HepG2 (cell line): ENCODE measurements around the gene USP24. TPM values are rescaled to one million over a fixed set of nuclear protein-coding genes. Genes with fewer than 3 reads are reported as not detected.

Experiments used
- ATAC-seq: fragments of 200-7000 bp; cut with Tn5 transposase; 3 replicates; pipeline ENCODE4 v1.9.1; 2020; ENCODE audit warnings: mild to moderate bottlenecking, moderate library complexity
- BruUV-seq: library from RNA; stranded (reverse); fragments of 400-500 nt; replicated peaks from 2 replicates; lab custom pipeline; 2021; lab: Mats Ljungman, UMichigan
- CTCF ChIA-PET: fragments of 300-600 bp; formaldehyde crosslinking; extraction: SDS; loops from one replicate; lab custom pipeline; 2021; ENCODE audit warnings: low total read pairs, inconsistent platforms, low intra/inter-chr PET ratio; lab: Yijun Ruan, JAX
- POLR2A ChIA-PET: fragments of 350-600 bp; sonication (Branson Sonifier 250); formaldehyde crosslinking; loops from one replicate; lab custom pipeline; 2020; ENCODE audit warnings: antibody characterized with exemption, inconsistent platforms; lab: Yijun Ruan, JAX
- DNase-seq: peaks from one replicate; pipeline ENCODE4 v3.0.0-alpha.2; 2015; ENCODE audit warnings: low spot score
- FAIRE-seq: peaks from 3 replicates; lab custom pipeline; 2011; peaks lifted over from hg19 to GRCh38; lab: Jason Lieb, UNC
- H2AFZ ChIP-seq: one replicate; pipeline ENCODE4 v1.6.1; 2011; ENCODE audit warnings: low read length, inconsistent platforms
- H3K27ac ChIP-seq: fragments of 300-600 bp; 3 replicates; pipeline ENCODE4 v1.8.0; 2011; ENCODE audit warnings: mixed run types, mild to moderate bottlenecking, mixed read lengths, low read length, inconsistent platforms; ENCODE audit not compliant: insufficient read depth; ENCODE audit errors: extremely low read length
- H3K27me3 ChIP-seq, 2 experiments: fragments of 200-600 bp in 1 of 2; 2 replicates in 1 of 2; 3 replicates in 1 of 2; pipeline versions ENCODE4 v1.6.0 to v1.8.0; 2011; ENCODE audit warnings: low read length in 2 of 2, mild to moderate bottlenecking in 2 of 2, moderate library complexity in 2 of 2, inconsistent platforms in 1 of 2; ENCODE audit not compliant: insufficient read depth in 2 of 2, control insufficient read depth in 1 of 2
- H3K36me3 ChIP-seq, 2 experiments: fragments of 200-600 bp in 1 of 2; replicated peaks in 1 of 2; 2 replicates in 1 of 2; 3 replicates in 1 of 2; pipeline versions ENCODE4 v1.5.1 to v1.8.0; 2011; ENCODE audit warnings: low read length in 2 of 2, inconsistent platforms in 1 of 2; ENCODE audit not compliant: insufficient read depth in 2 of 2, control insufficient read depth in 1 of 2
- H3K4me1 ChIP-seq: 2 replicates; pipeline ENCODE4 v1.5.1; 2012; ENCODE audit warnings: low read length, inconsistent platforms; ENCODE audit not compliant: insufficient read depth
- H3K4me2 ChIP-seq: 2 replicates; pipeline ENCODE4 v1.6.0; 2011; ENCODE audit warnings: low read depth, low read length, inconsistent platforms
- H3K4me3 ChIP-seq, 3 experiments: fragments of 200-600 bp in 1 of 3; sonication (generic), shearing (Covaris generic) in 1 of 3; replicated peaks in 1 of 3; 2 replicates each; pipeline ENCODE4 v1.5.1; 2011 to 2016; ENCODE audit warnings: low read length in 3 of 3, inconsistent platforms in 2 of 3, low read depth in 2 of 3, mild to moderate bottlenecking in 2 of 3, control low read depth in 1 of 3, mixed read lengths in 1 of 3; ENCODE audit not compliant: insufficient read depth in 1 of 3
- H3K79me2 ChIP-seq: one replicate; pipeline ENCODE4 v1.6.1; 2011; ENCODE audit warnings: low read length, inconsistent platforms; ENCODE audit not compliant: insufficient read depth
- H3K9ac ChIP-seq: 2 replicates; pipeline ENCODE4 v1.6.0; 2011; ENCODE audit warnings: mild to moderate bottlenecking, low read depth, low read length, inconsistent platforms; ENCODE audit not compliant: insufficient read depth
- H3K9me3 ChIP-seq: 2 replicates; pipeline ENCODE4 v1.5.1; 2012; ENCODE audit warnings: mild to moderate bottlenecking, low read length
- H4K20me1 ChIP-seq: 2 replicates; pipeline ENCODE4 v1.6.0; 2011; ENCODE audit warnings: inconsistent platforms, mild to moderate bottlenecking, low read length, moderate library complexity; ENCODE audit not compliant: insufficient read depth
- ARNT2 ChIP-seq: sonication (generic); formaldehyde crosslinking; IDR thresholded peaks from 2 replicates; pipeline ENCODE4 v1.8.0; 2022; ENCODE audit warnings: mild to moderate bottlenecking, low read depth, missing genetic modification reagents, moderate library complexity
- GPN1 ChIP-seq: sonication (generic); formaldehyde crosslinking; IDR thresholded peaks from 2 replicates; pipeline ENCODE4 v1.5.1; 2020; ENCODE audit warnings: missing genetic modification reagents, borderline replicate concordance
- HMG20A ChIP-seq: IDR thresholded peaks from 2 replicates; pipeline ENCODE4 v1.6.1; 2016; ENCODE audit warnings: borderline replicate concordance
- HNRNPLL ChIP-seq: fragments of 200-400 bp; formaldehyde crosslinking; IDR thresholded peaks from 2 replicates; pipeline ENCODE4 v1.6.1; 2017; ENCODE audit warnings: mild to moderate bottlenecking, low read depth, low read length; ENCODE audit not compliant: poor library complexity, severe bottlenecking
- JUNB ChIP-seq: sonication (generic); formaldehyde crosslinking; IDR thresholded peaks from 2 replicates; pipeline ENCODE4 v1.8.0; 2022; ENCODE audit warnings: missing genetic modification reagents, mild to moderate bottlenecking, borderline replicate concordance
- KDM3A ChIP-seq: IDR thresholded peaks from 2 replicates; pipeline ENCODE4 v1.6.1; 2018; ENCODE audit warnings: low read depth, missing compliant biosample characterization
- MTA3 ChIP-seq: sonication (generic); formaldehyde crosslinking; IDR thresholded peaks from 2 replicates; pipeline ENCODE4 v1.4.0; 2020; ENCODE audit warnings: missing genetic modification reagents
- NAIF1 ChIP-seq: sonication (generic); formaldehyde crosslinking; IDR thresholded peaks from 2 replicates; pipeline ENCODE4 v1.5.0; 2020; ENCODE audit warnings: mild to moderate bottlenecking, missing genetic modification reagents, borderline replicate concordance
- NR0B2 ChIP-seq: sonication (generic); formaldehyde crosslinking; IDR thresholded peaks from 2 replicates; pipeline ENCODE4 v1.4.0; 2020; ENCODE audit warnings: mild to moderate bottlenecking, missing genetic modification reagents
- REST ChIP-seq, 2 experiments: IDR thresholded peaks; 2 replicates each; pipeline ENCODE4 v1.6.1; 2011 to 2012; ENCODE audit warnings: low read length in 2 of 2, borderline replicate concordance in 1 of 2, low read depth in 1 of 2, mild to moderate bottlenecking in 1 of 2, moderate library complexity in 1 of 2
- SNAPC2 ChIP-seq: sonication (generic); formaldehyde crosslinking; IDR thresholded peaks from 2 replicates; pipeline ENCODE4 v1.8.1; 2022; ENCODE audit warnings: mild to moderate bottlenecking, missing genetic modification reagents
- TOE1 ChIP-seq: sonication (generic); formaldehyde crosslinking; IDR thresholded peaks from 2 replicates; pipeline ENCODE4 v1.4.0; 2020; ENCODE audit warnings: mild to moderate bottlenecking, missing genetic modification reagents
- ZFX ChIP-seq: sonication (generic); formaldehyde crosslinking; IDR thresholded peaks from 2 replicates; pipeline ENCODE4 v1.4.0; 2020; ENCODE audit warnings: mild to moderate bottlenecking, low read depth, missing genetic modification reagents, moderate library complexity
- ZNF570 ChIP-seq: sonication (generic); formaldehyde crosslinking; IDR thresholded peaks from 2 replicates; pipeline ENCODE4 v1.4.0; 2020; ENCODE audit warnings: mild to moderate bottlenecking, missing genetic modification reagents, borderline replicate concordance
- WGBS: methylation state at CpG from one replicate; pipeline ENCODE4 v1.1.6; 2017; ENCODE audit warnings: low lambda C conversion rate; 5-methylcytosine and 5-hydroxymethylcytosine counted together
- in situ Hi-C: cut with HindIII; loops from 2 replicates; pipeline ENCODE4 v1.10.0; 2017; ENCODE audit warnings: low pct_unique_long_range_greater_than_20kb; ENCODE audit not compliant: extremely low pct_ligation_motif_present
- intact Hi-C: fragments of 100-400 bp; cut with micrococcal nuclease; formaldehyde crosslinking; loops from one replicate; pipeline ENCODE4 v1.10.0; 2022; ENCODE audit not compliant: unreplicated experiment
- polyA plus RNA-seq, 8 experiments: library from polyadenylated mRNA; depleted of rRNA in 3 of 8; stranded (reverse) in 7 of 8; unstranded in 1 of 8; fragments of >200 nt; fragmentation: Illumina TruSeq in 4 of 8; extraction: Trizol in 4 of 8; gene quantifications; 2 replicates each; pipeline versions ENCODE4 v1.2.1 to v1.2.3, GENCODE V29; 2011 to 2016; ENCODE audit warnings: low read depth in 4 of 8, missing spikeins in 1 of 8, mixed read lengths in 1 of 8; ENCODE audit not compliant: insufficient read depth in 1 of 8
- total RNA-seq, 5 experiments: library from RNA; depleted of rRNA; stranded (reverse); fragments of >200 nt; fragmentation: Illumina TruSeq; extraction: Trizol; gene quantifications; 2 replicates each; pipeline ENCODE4 v1.2.3, GENCODE V29; 2016; ENCODE audit warnings: low read depth in 1 of 5

The USP24 gene
- total and polyA plus RNA-seq, 2 of the 13 experiments (the other 11 are each of a cell fraction or from before 2014, with no cell fraction given): 18.8 to 47.6 TPM

DNA sequence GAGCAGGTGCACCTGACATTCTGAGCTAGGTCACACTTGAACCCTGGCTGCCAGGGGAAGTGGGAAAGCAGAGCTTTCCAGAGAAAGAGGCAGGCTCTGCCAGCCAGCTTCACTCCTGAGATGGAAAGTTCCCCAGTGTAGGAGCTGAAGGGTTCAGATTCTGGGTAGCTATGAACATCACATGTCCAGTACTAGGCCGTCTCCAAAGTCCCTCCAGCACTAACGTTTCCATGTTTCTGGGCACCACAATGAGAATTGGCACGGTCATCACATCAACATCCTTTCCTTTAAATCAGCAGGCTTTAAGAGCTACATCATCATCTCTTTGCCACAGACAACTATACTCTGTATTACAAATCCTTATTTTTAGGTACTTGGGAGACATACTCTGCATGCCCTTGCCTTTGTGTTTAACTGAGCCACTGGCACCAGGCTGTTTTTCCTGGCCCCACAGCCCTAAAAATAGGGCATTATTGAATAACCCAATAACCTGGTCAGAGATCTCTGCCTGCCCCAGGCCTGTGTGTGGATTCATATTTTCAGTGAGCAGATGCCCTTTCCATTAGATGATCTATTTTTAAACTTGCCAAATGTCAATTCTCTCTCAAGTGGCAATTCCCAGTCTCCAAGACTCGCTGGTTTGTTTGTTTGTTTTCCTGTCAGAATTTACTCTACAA is 35.4 kb upstream of the USP24 start:
- FAIRE-seq (no peak), ATAC-seq (no peak), DNase-seq (no peak)
- H3K9ac ChIP-seq: no peak overlapping the region
- no peak overlapping the region for H3K27ac ChIP-seq
- H4K20me1 ChIP-seq: no peaks in the 10 kb centered on the region
- peaks cover 0 to 6% of the 10 kb centered on the region in 2 experiments; a peak in 1 of 5 replicates for H3K27me3 ChIP-seq
- no TSS peak for BruUV-seq
- H2AFZ ChIP-seq: no peak overlapping the region
- ChIA-PET POLR2A (no interaction called here), CTCF (no interaction called here)
- H3K36me3 ChIP-seq: no peaks in the 10 kb centered on the region
- TF ChIP-seq KDM3A (no peak), HMG20A (CRISPR knock-in tag) (no peak), GPN1 (CRISPR knock-in tag) (no peak), ZFX (no peak), ZNF570 (CRISPR knock-in tag) (no peak), JUNB (no peak)
- no peaks in the 10 kb centered on the region for H3K9me3 ChIP-seq
- H3K4me3 ChIP-seq: no peak overlapping the region
- no peaks in the 10 kb centered on the region for H3K79me2 ChIP-seq
- H3K4me2 ChIP-seq: no peak overlapping the region
- in situ Hi-C loops (no loop called here), intact Hi-C loops (no loop called here)
- peaks cover 8% of the 10 kb centered on the region for H3K4me1 ChIP-seq
- WGBS: 16% methylated on average over 4 of the region's 4 CpGs

GRCh38 chr1:55249646-55250398 is 34.7 kb upstream of the USP24 start:
- FAIRE-seq (no peak), ATAC-seq (no peak), DNase-seq (no peak)
- Histone ChIP-seq H3K27me3 (peaks cover 0 to 6% of the 10 kb centered on the region in 2 experiments; a peak in 1 of 5 replicates), H3K4me1 (peaks cover 15% of the 10 kb centered on the region), H3K4me3 (no peak overlapping the region), H3K79me2 (no peaks in the 10 kb centered on the region), H4K20me1 (no peaks in the 10 kb centered on the region), H2AFZ (no peak overlapping the region), H3K9me3 (no peaks in the 10 kb centered on the region), H3K4me2 (no peak overlapping the region), H3K27ac (no peak overlapping the region), H3K9ac (no peak overlapping the region), H3K36me3 (no peaks in the 10 kb centered on the region)
- ChIA-PET CTCF (no interaction called here), POLR2A (no interaction called here)
- BruUV-seq: no TSS peak
- intact Hi-C loops: no loop called here
- WGBS: 38% methylated on average over 4 of the region's 7 CpGs
- in situ Hi-C loops: no loop called here
- no peak for TF ChIP-seq NAIF1
- TF ChIP-seq ARNT2 (CRISPR knock-in tag): no peak
- no peak for TF ChIP-seq REST (IDR thresholded peaks at IDR 0.05; ENCODE audit: borderline replicate concordance in 1 of 2, low read depth in 1 of 2, low read length in 2 of 2)
- TF ChIP-seq SNAPC2 (CRISPR knock-in tag): no peak
- no peak for TF ChIP-seq NR0B2 (CRISPR knock-in tag)
- no peak for TF ChIP-seq TOE1 (CRISPR knock-in tag)
- TF ChIP-seq HNRNPLL: no peak
- TF ChIP-seq MTA3: no peak
